Psoas muscle (tissue), 8 donors: ENCODE measurements around the gene SLAIN2. TPM values are rescaled to one million over a fixed set of nuclear protein-coding genes. Genes with fewer than 3 reads are reported as not detected.
"Not testable (repeated sequence)": the region's sequence is repeated elsewhere in the genome, so short reads cannot be mapped to it uniquely, and the experiment has no call there.

Experiments
- ATAC-seq, 4 donors: fragments of 200-7000 bp; cut with Tn5 transposase; one replicate each; pipeline ENCODE4 v1.9.1; 2020; ENCODE audit warnings: moderate library complexity in 3 of 4, mild to moderate bottlenecking in 2 of 4
- DNase-seq, 2 donors: peaks; one replicate each; pipeline ENCODE4 v3.0.0-alpha.2; 2020
- H3K27ac ChIP-seq: fragments of 200-600 bp; one replicate; pipeline ENCODE4 v1.8.0; 2022
- H3K27me3 ChIP-seq, 3 donors: fragments of 200-600 bp in 1 of 3; one replicate each; pipeline versions ENCODE4 v1.6.1 to v1.8.0; 2013 to 2022; ENCODE audit warnings: low read length in 2 of 3, mild to moderate bottlenecking in 2 of 3, moderate library complexity in 1 of 3; ENCODE audit not compliant: insufficient read depth in 3 of 3
- H3K36me3 ChIP-seq, 2 donors: fragments of 200-600 bp in 1 of 2; one replicate each; pipeline versions ENCODE4 v1.6.1 to v1.8.0; 2013 to 2022; ENCODE audit warnings: low read depth in 1 of 2, mild to moderate bottlenecking in 1 of 2, moderate library complexity in 1 of 2; ENCODE audit not compliant: insufficient read depth in 1 of 2
- H3K4me1 ChIP-seq: fragments of 200-600 bp; one replicate; pipeline ENCODE4 v1.8.0; 2022
- H3K4me3 ChIP-seq: fragments of 200-600 bp; one replicate; pipeline ENCODE4 v1.8.0; 2022; ENCODE audit warnings: mild to moderate bottlenecking
- H3K9me3 ChIP-seq: fragments of 200-600 bp; one replicate; pipeline ENCODE4 v1.8.0; 2022
- CTCF ChIP-seq: fragments of 200-600 bp; IDR thresholded peaks from one replicate; pipeline ENCODE4 v1.8.0; 2022; ENCODE audit warnings: antibody characterized with exemption
- WGBS, 3 donors: extraction: QIAGEN DNeasy Blood & Tissue Kit; methylation state at CpG; one replicate each; pipeline versions ENCODE4 v1.1.6 to v1.1.7; 2013; 5-methylcytosine and 5-hydroxymethylcytosine counted together
- intact Hi-C, 2 donors: fragments of 100-400 bp; cut with DNase I; formaldehyde crosslinking; loops; one replicate each; pipeline versions ENCODE4 v1.11.0 to v1.14.2; 2022
- polyA plus RNA-seq, 3 donors: library from polyadenylated mRNA; stranded (reverse); fragments of 200-250 nt; gene quantifications; one replicate each; pipeline ENCODE4 v1.2.3, GENCODE V29; 2013
- total RNA-seq, 4 donors: library from RNA; stranded (reverse); fragmentation: NEBNext Ultra II Directional in 2 of 4; extraction: Animal tissue kit (Norgen Biotek cat#: 25700) in 2 of 4; gene quantifications; one replicate each; pipeline versions ENCODE4 v1.2.1 to v1.2.4, GENCODE V29; 2021 to 2023
- donor health status: healthy with polysubstance abuse.
- donor health status: DM: no; HTN: no; CAD: no; lungs with moderate emphysema.
- donor health status: Bipolar disorder and iron deficiency.
- donor health status: healthy.
- donor health status: DM: yes; HTN: yes; CAD: no.
- donor health status: DM: no; HTN: no; CAD: no.
- donor health status: DM: no; HTN: no; CAD: no.
- donor health status: DM: yes; HTN: yes; CAD: no.

Gene SLAIN2
- total and polyA plus RNA-seq, 7 donors, result 69.5 to 204 (median 180) TPM

GRCh38 chr4:48445704-48446103 lies 104.4 kb downstream of the SLAIN2 start:
- no peaks in the 10 kb centered on the region for H3K9me3 ChIP-seq
- H3K4me3 ChIP-seq, result no peak overlapping the region
- DNase-seq (no peak), ATAC-seq (no peak)
- no peaks in the 10 kb centered on the region for H3K36me3 ChIP-seq
- no peaks in the 10 kb centered on the region for H3K27me3 ChIP-seq
- 17 to 23% (median 18%) methylated on average over 3 of the region's 3 CpGs for WGBS, 3 donors
- no peak overlapping the region for H3K27ac ChIP-seq
- H3K4me1 ChIP-seq, result no peaks in the 10 kb centered on the region
- TF ChIP-seq CTCF, result peak; percentile 52
- intact Hi-C loops, result loop anchor here in 1 of 2 donors (10.0 kb wide), 1 partner anchor 519 kb away; no protein-coding TSS in a partner anchor

- no peak for DNase-seq
- TF ChIP-seq CTCF, result no peak
These were observed 105.3 kb downstream of the SLAIN2 start for GRCh38 chr4:48446642-48447041.

GRCh38 chr4:48449151-48449550 lies 107.8 kb downstream of the SLAIN2 start:
- H3K27ac ChIP-seq, result no peak overlapping the region
- WGBS, 3 donors, result 88 to 91% (median 89%) methylated on average over 10 of the region's 10 CpGs

More at GRCh38 chr4:48446642-48447041, 105.3 kb downstream of the SLAIN2 start:
- Histone ChIP-seq H3K36me3 (no peaks in the 10 kb centered on the region), H3K4me1 (no peaks in the 10 kb centered on the region), H3K4me3 (no peak overlapping the region), H3K27me3 (no peaks in the 10 kb centered on the region), H3K27ac (no peak overlapping the region), H3K9me3 (no peaks in the 10 kb centered on the region)
- ATAC-seq, result no peak
- intact Hi-C loops, result loop anchor here in 1 of 2 donors (10.0 kb wide), 1 partner anchor 518 kb away; no protein-coding TSS in a partner anchor
- 88 to 94% (median 88%) methylated on average over 1 of the region's 1 CpG for WGBS, 3 donors

GRCh38 chr4:48450740-48451139 lies 109.4 kb downstream of the SLAIN2 start:
- no peaks in the 10 kb centered on the region for H3K9me3 ChIP-seq
- H3K4me3 ChIP-seq, result no peak overlapping the region
- intact Hi-C loops, result no loop called here
- ATAC-seq (no peak), DNase-seq (no peak)
- no peak overlapping the region for H3K27ac ChIP-seq
- no peaks in the 10 kb centered on the region for H3K36me3 ChIP-seq
- H3K27me3 ChIP-seq, result no peaks in the 10 kb centered on the region
- TF ChIP-seq CTCF, result no peak
- H3K4me1 ChIP-seq, result no peaks in the 10 kb centered on the region
- WGBS, 3 donors, result 91 to 94% (median 92%) methylated on average over 3 of the region's 3 CpGs

More at GRCh38 chr4:48449151-48449550, 107.8 kb downstream of the SLAIN2 start:
- no peaks in the 10 kb centered on the region for H3K4me1 ChIP-seq
- ATAC-seq, result no peak
- H3K27me3 ChIP-seq, result no peaks in the 10 kb centered on the region
- no peaks in the 10 kb centered on the region for H3K9me3 ChIP-seq
- no peak for DNase-seq
- TF ChIP-seq CTCF, result no peak
- intact Hi-C loops, result loop anchor here in 1 of 2 donors (10.0 kb wide), 1 partner anchor 516 kb away; no protein-coding TSS in a partner anchor
- H3K36me3 ChIP-seq, result no peaks in the 10 kb centered on the region
- no peak overlapping the region for H3K4me3 ChIP-seq

- ATAC-seq, DNase-seq, H3K4me3 ChIP-seq, H3K36me3 ChIP-seq, H3K27ac ChIP-seq, intact Hi-C loops, H3K4me1 ChIP-seq, H3K27me3 ChIP-seq, H3K9me3 ChIP-seq: not testable (repeated sequence)
- 86 to 88% (median 87%) methylated on average over 3 of the region's 3 CpGs for WGBS, 3 donors
These were observed 110.3 kb downstream of the SLAIN2 start for GRCh38 chr4:48451656-48452055.
